GM19455 (cell line): Measurements from ENCODE around the gene MS4A4E.
"Not testable (repeated sequence)": the region's sequence is repeated elsewhere in the genome, so short reads cannot be mapped to it uniquely, and the experiment has no call there.

Experiments used
- ATAC-seq: cut with Tn5 transposase; IDR thresholded peaks from one replicate; pipeline ENCODE4 v1.9.1; 2021; ENCODE audit not compliant: unreplicated experiment

Gene MS4A4E

GRCh38 chr11:60221692-60222091 lies 21.2 kb downstream of the MS4A4E start:
- ATAC-seq, result no peak

- no peak for ATAC-seq
These were observed 21.8 kb downstream of the MS4A4E start for GRCh38 chr11:60221181-60221580.

- ATAC-seq, result no peak
These were observed 28.6 kb downstream of the MS4A4E start for GRCh38 chr11:60214386-60214785.

- ATAC-seq, result no peak
These were observed 31.7 kb downstream of the MS4A4E start for GRCh38 chr11:60211206-60211605.

- no peak for ATAC-seq
These were observed 33.0 kb downstream of the MS4A4E start for GRCh38 chr11:60209977-60210376.

- no peak for ATAC-seq
These were observed 34.0 kb downstream of the MS4A4E start for GRCh38 chr11:60208951-60209350.

GRCh38 chr11:60208146-60208895 lies 34.6 kb downstream of the MS4A4E start:
- no peak for ATAC-seq

GRCh38 chr11:60206616-60207015 lies 36.3 kb downstream of the MS4A4E start:
- no peak for ATAC-seq

- ATAC-seq, result no peak
These were observed 38.0 kb downstream of the MS4A4E start for GRCh38 chr11:60204922-60205321.

GRCh38 chr11:60201334-60201733 lies 41.6 kb downstream of the MS4A4E start:
- not testable (repeated sequence) for ATAC-seq

- ATAC-seq, result no peak
These were observed 45.5 kb downstream of the MS4A4E start for GRCh38 chr11:60197442-60197841.

GRCh38 chr11:60195923-60196368 lies 47.0 kb downstream of the MS4A4E start:
- ATAC-seq, result no peak

- no peak for ATAC-seq
These were observed 48.4 kb downstream of the MS4A4E start for GRCh38 chr11:60194511-60194910.

- peak; percentile 87 for ATAC-seq
These were observed 49.1 kb downstream of the MS4A4E start for GRCh38 chr11:60193687-60194433.

GRCh38 chr11:60192564-60192963 lies 50.4 kb downstream of the MS4A4E start:
- ATAC-seq, result not testable (repeated sequence)

- not testable (repeated sequence) for ATAC-seq
These were observed 54.5 kb downstream of the MS4A4E start for GRCh38 chr11:60188481-60188880.

GRCh38 chr11:60186128-60186527 lies 56.8 kb downstream of the MS4A4E start:
- ATAC-seq, result not testable (repeated sequence)

GRCh38 chr11:60185512-60185827 lies 57.5 kb downstream of the MS4A4E start:
- not testable (repeated sequence) for ATAC-seq

- no peak for ATAC-seq
These were observed 58.0 kb downstream of the MS4A4E start for GRCh38 chr11:60184824-60185511.

- ATAC-seq, result no peak
These were observed 59.2 kb downstream of the MS4A4E start for GRCh38 chr11:60183591-60184205.
